Spleen (tissue), 11 donors: ENCODE results near the gene MGAT4A. TPM values are rescaled to one million over a fixed set of nuclear protein-coding genes. Genes with fewer than 3 reads are reported as not detected.

ENCODE experiments used
- DNase-seq: peaks from one replicate; pipeline ENCODE4 v3.0.0-alpha.2; 2020
- H3K27ac ChIP-seq, 8 donors: fragments of 200-600 bp; sonication (generic) in 7 of 8; 1 replicate in 4 of 8; 2 replicates in 4 of 8; pipeline versions ENCODE4 v1.5.0 to v1.8.0; 2016 to 2021; ENCODE audit warnings: inconsistent platforms in 4 of 8, mild to moderate bottlenecking in 4 of 8, moderate library complexity in 1 of 8
- H3K27me3 ChIP-seq, 7 donors: fragments of 200-600 bp; sonication (generic) in 6 of 7; replicated peaks in 1 of 7; 1 replicate in 4 of 7; 2 replicates in 3 of 7; pipeline versions ENCODE4 v1.5.0 to v1.8.0; 2016 to 2021; ENCODE audit warnings: inconsistent platforms in 3 of 7, mild to moderate bottlenecking in 1 of 7
- H3K36me3 ChIP-seq, 6 donors: fragments of 200-600 bp; sonication (generic) in 5 of 6; 1 replicate in 4 of 6; 2 replicates in 2 of 6; pipeline versions ENCODE4 v1.5.0 to v1.8.0; 2016 to 2021; ENCODE audit warnings: inconsistent platforms in 2 of 6
- H3K4me1 ChIP-seq, 6 donors: fragments of 200-600 bp; sonication (generic) in 5 of 6; 1 replicate in 3 of 6; 2 replicates in 3 of 6; pipeline versions ENCODE4 v1.5.0 to v1.8.0; 2016 to 2021; ENCODE audit warnings: inconsistent platforms in 3 of 6
- H3K4me3 ChIP-seq, 8 donors: fragments of 200-600 bp; sonication (generic) in 7 of 8; 1 replicate in 4 of 8; 2 replicates in 4 of 8; pipeline versions ENCODE4 v1.5.0 to v1.8.0; 2016 to 2021; ENCODE audit warnings: inconsistent platforms in 4 of 8, mild to moderate bottlenecking in 4 of 8, moderate library complexity in 2 of 8
- H3K9me3 ChIP-seq, 8 donors: fragments of 200-600 bp; sonication (generic) in 7 of 8; 1 replicate in 4 of 8; 2 replicates in 4 of 8; pipeline versions ENCODE4 v1.5.0 to v1.8.0; 2016 to 2021; ENCODE audit warnings: inconsistent platforms in 4 of 8
- CTCF ChIP-seq, 11 experiments: fragments of 200-600 bp in 7 of 11; fragments of 450-650 bp in 4 of 11; sonication (generic) in 4 of 11; IDR thresholded peaks in 8 of 11; conservative IDR thresholded peaks in 3 of 11; 1 replicate in 7 of 11; 2 replicates in 4 of 11; pipeline versions ENCODE4 v1.4.0 to v1.8.0; 2016 to 2021; ENCODE audit warnings: antibody characterized with exemption in 11 of 11, inconsistent platforms in 4 of 11, mild to moderate bottlenecking in 1 of 11
- POLR2A ChIP-seq, 3 donors: fragments of 450-650 bp; IDR thresholded peaks; one replicate each; pipeline ENCODE4 v1.5.1; 2017; ENCODE audit warnings: antibody characterized with exemption in 3 of 3, mild to moderate bottlenecking in 1 of 3
- POLR2AphosphoS5 ChIP-seq, 3 donors: sonication (generic); formaldehyde crosslinking; IDR thresholded peaks; one replicate each; pipeline ENCODE4 v1.5.1; 2017; ENCODE audit warnings: antibody characterized with exemption in 3 of 3
- WGBS, 5 donors: extraction: QIAGEN DNeasy Blood & Tissue Kit in 3 of 5; methylation state at CpG; one replicate each; pipeline versions ENCODE4 v1.1.5 to v1.1.7; 2013 to 2018; 5-methylcytosine and 5-hydroxymethylcytosine counted together
- intact Hi-C: fragments of 100-400 bp; cut with DNase I; formaldehyde crosslinking; loops from one replicate; pipeline ENCODE4 v1.15.0; 2023; ENCODE audit warnings: low total_unique reads
- polyA plus RNA-seq, 3 donors: library from polyadenylated mRNA; stranded (reverse); fragments of 200-250 nt; gene quantifications; one replicate each; pipeline ENCODE4 v1.2.1, GENCODE V29; 2013
- total RNA-seq, 7 donors: library from RNA; depleted of rRNA in 3 of 7; stranded (reverse); fragments of >200 nt in 3 of 7; fragmentation: NEBNext Ultra II Directional in 4 of 7; extraction: Animal tissue kit (Norgen Biotek cat#: 25700) in 4 of 7; gene quantifications; one replicate each; pipeline versions ENCODE4 v1.1.0 to v1.2.1, GENCODE V29; 2016 to 2021
- donor health status: healthy with polysubstance abuse.
- donor health status: DM: no; HTN: no; CAD: no; lungs with moderate emphysema.
- donor health status: DM: no; HTN: no; CAD: no.
- donor health status: Bipolar disorder and iron deficiency.
- donor health status: healthy.
- donor health status: DM: no; HTN: no; CAD: no.
- donor health status: DM: yes; HTN: yes; CAD: no.

MGAT4A gene
- total and polyA plus RNA-seq, 10 donors = 5.7 to 45.9 (median 31.5) TPM

- TF ChIP-seq POLR2AphosphoS5 (IDR thresholded peaks at IDR 0.05) (no peak), POLR2A (IDR thresholded peaks at IDR 0.05) (no peak)
- intact Hi-C loops = no loop called here
- no peak for DNase-seq
Observed at GRCh38 chr2:98739020-98739419, 8.1 kb upstream of the MGAT4A start.

GRCh38 chr2:98738304-98738703 lies 7.4 kb upstream of the MGAT4A start:
- Histone ChIP-seq H3K4me1 (peaks cover 0 to 33% (median 13%) of the 10 kb centered on the region in 6 donors), H3K36me3 (no peaks in the 10 kb centered on the region), H3K27ac (no peak overlapping the region), H3K9me3 (no peaks in the 10 kb centered on the region), H3K4me3 (no peak overlapping the region), H3K27me3 (no peaks in the 10 kb centered on the region)
- no peak for DNase-seq
- TF ChIP-seq POLR2A (IDR thresholded peaks at IDR 0.05) = no peak
- TF ChIP-seq CTCF (IDR thresholded peaks at IDR 0.05 in 8 of 11, conservative IDR thresholded peaks at IDR 0.05 in 3 of 11) = no peak
- no peak for TF ChIP-seq POLR2AphosphoS5 (IDR thresholded peaks at IDR 0.05)
- intact Hi-C loops = no loop called here
- 87 to 92% (median 89%) methylated on average over 3 of the region's 3 CpGs for whole genome bisulfite sequencing, 5 donors

More at GRCh38 chr2:98739020-98739419, 8.1 kb upstream of the MGAT4A start:
- Histone ChIP-seq H3K36me3 (no peaks in the 10 kb centered on the region), H3K27me3 (no peaks in the 10 kb centered on the region), H3K9me3 (no peaks in the 10 kb centered on the region), H3K4me1 (peaks cover 0 to 31% (median 11%) of the 10 kb centered on the region in 6 donors), H3K27ac (no peak overlapping the region), H3K4me3 (no peak overlapping the region)

- no peak for DNase-seq
- Histone ChIP-seq H3K27ac (no peak overlapping the region), H3K27me3 (no peaks in the 10 kb centered on the region), H3K9me3 (no peaks in the 10 kb centered on the region), H3K36me3 (no peaks in the 10 kb centered on the region), H3K4me3 (no peak overlapping the region), H3K4me1 (peaks cover 0 to 38% (median 15%) of the 10 kb centered on the region in 6 donors)
- intact Hi-C loops = no loop called here
- TF ChIP-seq POLR2A (IDR thresholded peaks at IDR 0.05) (no peak), CTCF (IDR thresholded peaks at IDR 0.05 in 8 of 11, conservative IDR thresholded peaks at IDR 0.05 in 3 of 11) (no peak), POLR2AphosphoS5 (IDR thresholded peaks at IDR 0.05) (no peak)
- WGBS, 5 donors = 94 to 97% (median 95%) methylated on average over 4 of the region's 4 CpGs
Observed at GRCh38 chr2:98737848-98738247, 6.9 kb upstream of the MGAT4A start.

- Histone ChIP-seq H3K27ac (peak overlapping the region in 1 of 8 donors; percentile 17), H3K4me3 (no peak overlapping the region), H3K4me1 (peaks cover 10 to 52% (median 27%) of the 10 kb centered on the region in 6 donors), H3K36me3 (no peaks in the 10 kb centered on the region), H3K27me3 (no peaks in the 10 kb centered on the region), H3K9me3 (no peaks in the 10 kb centered on the region)
- WGBS, 5 donors = 81 to 88% (median 85%) methylated on average over 2 of the region's 2 CpGs
- no peak for TF ChIP-seq CTCF (IDR thresholded peaks at IDR 0.05 in 8 of 11, conservative IDR thresholded peaks at IDR 0.05 in 3 of 11)
- no peak for TF ChIP-seq POLR2A (IDR thresholded peaks at IDR 0.05)
- TF ChIP-seq POLR2AphosphoS5 (IDR thresholded peaks at IDR 0.05) = no peak
- intact Hi-C loops = no loop called here
- DNase-seq = no peak
Observed at GRCh38 chr2:98736464-98736889, 5.5 kb upstream of the MGAT4A start.

GRCh38 chr2:98734823-98735260 lies 3.9 kb upstream of the MGAT4A start:
- Histone ChIP-seq H3K4me3 (no peak overlapping the region), H3K4me1 (peaks cover 10 to 56% (median 29%) of the 10 kb centered on the region in 6 donors), H3K27me3 (no peaks in the 10 kb centered on the region), H3K36me3 (no peaks in the 10 kb centered on the region), H3K9me3 (no peaks in the 10 kb centered on the region), H3K27ac (peak overlapping the region in 6 of 8 donors; percentile 13 to 57 (median 47))
- 42 to 69% (median 58%) methylated on average over 2 of the region's 2 CpGs for WGBS, 5 donors
- no peak for DNase-seq
- intact Hi-C loops = no loop called here
- TF ChIP-seq CTCF (IDR thresholded peaks at IDR 0.05 in 8 of 11, conservative IDR thresholded peaks at IDR 0.05 in 3 of 11) (no peak), POLR2A (IDR thresholded peaks at IDR 0.05) (no peak), POLR2AphosphoS5 (IDR thresholded peaks at IDR 0.05) (no peak)
